ENCODE measurements around the gene CNR2.
"Not testable (repeated sequence)": the region's sequence is repeated elsewhere in the genome, so short reads cannot be mapped to it uniquely, and the experiment has no call there.

CNR2 gene

DNA sequence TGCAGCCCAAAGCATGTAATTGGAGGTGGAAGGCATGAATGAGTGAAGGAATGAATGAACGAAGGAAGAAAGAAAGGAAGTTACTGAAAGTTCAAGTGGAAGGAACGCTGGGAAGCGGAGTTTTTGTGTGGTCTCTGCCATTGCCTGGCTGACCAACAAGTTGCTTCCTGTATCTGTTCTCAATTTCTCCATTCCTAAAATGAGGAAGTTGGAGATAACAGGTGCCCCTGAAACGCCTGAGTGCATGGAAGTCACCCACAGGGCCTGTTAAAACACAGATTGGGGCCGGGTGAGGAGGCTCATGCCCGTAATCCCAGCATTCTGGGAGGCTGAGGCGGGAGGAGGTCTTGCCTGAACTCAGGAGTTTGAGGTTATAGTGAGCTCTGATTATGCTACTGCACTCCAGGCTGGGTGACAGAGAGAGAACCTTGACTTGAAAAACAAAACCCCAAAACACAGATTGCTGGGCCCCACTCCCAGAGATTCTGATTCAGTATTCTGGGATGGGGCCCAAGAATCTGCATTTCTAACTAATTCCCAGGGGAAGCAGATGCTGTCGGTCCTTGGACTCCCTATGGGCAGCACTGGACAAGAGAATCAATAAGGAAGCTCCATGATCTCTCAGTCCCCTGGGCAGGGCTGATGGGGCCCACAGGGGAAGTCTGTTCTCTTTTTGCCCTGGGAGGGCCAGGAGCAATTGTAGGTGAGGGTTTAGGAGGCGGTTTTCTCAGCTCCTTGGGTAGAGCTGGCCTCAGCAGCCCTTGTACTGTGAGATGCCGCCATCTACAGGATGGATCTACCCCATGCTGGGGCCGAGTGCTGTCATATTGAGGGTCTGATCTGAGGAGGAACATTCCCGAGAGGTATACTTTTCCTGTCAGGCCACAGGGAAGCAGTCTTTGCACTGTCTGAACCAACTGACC lies 3.3 kb upstream of the CNR2 start:
- in situ Hi-C loops (cut with MboI; ENCODE audit: low sequenced_read_pairs) = loop anchor here (10.0 kb wide), 1 partner anchor 112 kb away; the partner anchor contains the start of gene GALE

DNA sequence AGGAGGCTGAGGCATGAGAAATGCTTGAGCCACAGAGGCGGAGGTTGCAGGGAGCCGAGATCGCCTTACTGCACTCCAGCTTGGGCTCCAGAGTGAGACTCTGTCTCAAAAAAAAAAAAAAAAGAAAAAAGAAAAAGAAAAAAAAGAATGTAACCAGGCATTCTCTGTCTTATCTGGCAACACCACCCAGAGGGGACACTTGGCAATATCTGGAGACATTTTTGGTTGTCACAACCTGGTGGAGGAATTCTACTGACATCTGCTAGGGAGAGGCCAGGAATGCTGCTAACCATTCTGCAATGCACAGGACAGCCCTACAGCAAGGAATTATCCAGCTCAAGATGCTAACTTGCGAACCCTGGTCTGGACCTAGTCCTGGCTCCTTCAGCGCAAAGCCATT lies 2.3 kb upstream of the CNR2 start:
- in situ Hi-C loops (cut with MboI; ENCODE audit: low sequenced_read_pairs) = loop anchor here (10.0 kb wide), 1 partner anchor 111 kb away; the partner anchor contains the start of gene GALE

DNA sequence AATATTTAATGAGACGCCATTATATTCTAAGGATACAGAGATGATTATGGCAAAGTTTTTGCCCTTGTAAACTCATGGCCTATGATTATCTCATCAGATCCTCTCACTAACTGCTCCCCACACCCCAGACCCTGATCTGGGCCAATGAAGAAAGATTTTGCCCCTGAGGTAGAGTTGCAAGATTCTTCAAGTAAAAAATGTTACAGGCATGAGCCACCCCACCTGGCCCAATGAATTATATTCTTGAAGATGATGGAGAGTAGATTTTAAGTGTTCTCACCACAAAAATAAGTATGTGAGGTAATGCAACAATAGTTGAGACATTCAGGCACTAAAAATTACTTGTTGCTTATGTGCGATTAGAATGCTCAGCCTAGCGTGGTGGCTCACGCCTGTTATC lies 1.8 kb upstream of the CNR2 start:
- in situ Hi-C loops (cut with MboI; ENCODE audit: low sequenced_read_pairs) = loop anchor here (10.0 kb wide), 1 partner anchor 110 kb away; the partner anchor contains the start of gene GALE

DNA sequence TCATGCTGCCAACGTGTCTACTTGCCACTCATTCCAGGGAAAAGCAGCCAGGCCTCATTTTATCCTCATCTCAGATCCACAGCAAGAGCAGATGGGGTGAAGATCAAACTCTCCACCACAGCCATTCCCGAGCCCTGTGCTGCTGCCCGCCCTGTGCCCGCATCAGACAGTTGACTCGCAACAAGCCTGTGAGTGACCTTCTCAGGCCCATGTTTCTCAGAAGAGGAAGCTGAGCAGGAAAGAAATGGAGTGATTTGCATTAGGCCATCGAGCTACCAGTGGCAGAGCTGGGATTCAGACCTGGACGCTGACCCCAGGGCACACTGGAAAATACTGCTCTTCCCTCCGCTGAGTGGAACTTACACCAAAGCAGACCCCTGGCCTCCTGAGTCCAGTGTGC lies 1.2 kb downstream of the CNR2 start:
- in situ Hi-C loops (cut with MboI; ENCODE audit: low sequenced_read_pairs) = loop anchor here (10.0 kb wide), 1 partner anchor 107 kb away; the partner anchor contains the start of gene GALE

DNA sequence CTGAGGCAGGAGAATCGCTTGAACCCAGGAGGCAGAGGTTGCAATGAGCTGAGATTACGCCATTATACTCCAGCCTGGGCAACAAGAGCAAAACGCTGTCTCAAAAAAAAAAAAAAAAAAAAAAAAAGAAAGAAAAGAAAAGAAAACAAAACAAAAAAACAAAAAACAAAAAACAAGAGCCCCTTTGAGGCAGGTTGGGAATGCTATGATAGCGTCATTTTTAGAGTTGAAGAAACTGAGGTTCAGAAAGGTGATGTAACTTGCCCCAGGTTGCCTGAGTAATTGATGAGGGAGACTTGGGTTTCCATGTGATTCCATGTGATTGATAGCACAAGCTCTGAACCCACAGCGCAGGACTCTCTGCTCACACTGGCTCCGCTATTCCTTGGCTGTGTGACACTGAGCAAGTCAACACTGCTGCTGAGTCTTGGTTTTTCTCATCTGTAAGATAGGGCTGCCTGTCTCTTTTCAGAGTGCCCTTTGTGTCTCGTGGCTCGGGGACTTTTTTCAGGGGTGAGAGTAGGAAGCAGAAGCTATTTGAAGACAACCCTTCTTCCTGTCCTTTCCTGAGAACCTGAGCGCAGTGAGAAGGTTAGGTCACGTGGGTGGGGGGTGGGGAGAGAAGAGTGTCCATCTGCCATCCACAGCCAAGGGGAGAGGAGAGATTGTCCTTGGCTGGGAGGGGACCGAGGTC lies 2.5 kb downstream of the CNR2 start:
- in situ Hi-C loops (cut with MboI; ENCODE audit: low sequenced_read_pairs) = loop anchor here (10.0 kb wide), 1 partner anchor 106 kb away; the partner anchor contains the start of gene GALE

DNA sequence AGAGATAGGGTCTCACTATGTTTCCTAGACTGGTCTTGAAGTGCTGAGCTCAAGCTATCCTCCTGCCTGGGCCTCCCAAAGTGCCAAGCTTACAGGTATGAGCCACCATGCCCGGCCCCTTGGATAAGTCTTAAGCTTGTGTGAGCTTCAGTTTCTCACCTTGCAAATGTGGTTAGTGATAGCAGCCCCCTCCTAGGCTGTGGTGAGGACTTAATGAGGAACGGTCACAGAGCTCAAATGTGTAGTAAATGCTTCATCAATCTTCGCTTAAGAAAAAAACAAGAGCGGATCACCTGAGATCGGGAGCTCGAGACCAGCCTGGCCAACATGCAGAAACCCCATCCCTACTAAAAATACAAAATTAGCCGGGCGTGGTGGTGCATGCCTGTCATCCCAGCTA lies 3.0 kb downstream of the CNR2 start:
- in situ Hi-C loops (cut with MboI; ENCODE audit: low sequenced_read_pairs) = loop anchor here (10.0 kb wide), 1 partner anchor 105 kb away; the partner anchor contains the start of gene GALE

DNA sequence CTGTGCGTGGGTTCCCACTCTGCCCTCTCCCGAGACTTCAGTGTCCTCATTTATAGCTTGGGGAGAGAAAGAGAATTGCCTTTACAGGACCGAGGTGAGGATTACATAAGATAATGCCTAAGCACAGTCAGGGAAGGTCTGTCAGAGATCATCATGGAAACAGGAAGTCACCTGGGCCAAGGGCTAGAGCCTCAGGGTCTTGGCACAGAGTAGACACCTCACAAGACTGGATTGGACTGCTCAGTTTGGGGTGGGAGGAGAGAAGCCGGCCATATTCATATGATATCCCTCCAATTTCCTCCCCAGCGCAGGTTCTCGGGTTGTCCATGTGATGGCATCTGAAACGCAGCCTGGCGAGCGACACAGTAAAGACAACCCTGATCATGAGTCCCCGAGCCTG lies 3.8 kb downstream of the CNR2 start:
- in situ Hi-C loops (cut with MboI; ENCODE audit: low sequenced_read_pairs) = no loop called here

DNA sequence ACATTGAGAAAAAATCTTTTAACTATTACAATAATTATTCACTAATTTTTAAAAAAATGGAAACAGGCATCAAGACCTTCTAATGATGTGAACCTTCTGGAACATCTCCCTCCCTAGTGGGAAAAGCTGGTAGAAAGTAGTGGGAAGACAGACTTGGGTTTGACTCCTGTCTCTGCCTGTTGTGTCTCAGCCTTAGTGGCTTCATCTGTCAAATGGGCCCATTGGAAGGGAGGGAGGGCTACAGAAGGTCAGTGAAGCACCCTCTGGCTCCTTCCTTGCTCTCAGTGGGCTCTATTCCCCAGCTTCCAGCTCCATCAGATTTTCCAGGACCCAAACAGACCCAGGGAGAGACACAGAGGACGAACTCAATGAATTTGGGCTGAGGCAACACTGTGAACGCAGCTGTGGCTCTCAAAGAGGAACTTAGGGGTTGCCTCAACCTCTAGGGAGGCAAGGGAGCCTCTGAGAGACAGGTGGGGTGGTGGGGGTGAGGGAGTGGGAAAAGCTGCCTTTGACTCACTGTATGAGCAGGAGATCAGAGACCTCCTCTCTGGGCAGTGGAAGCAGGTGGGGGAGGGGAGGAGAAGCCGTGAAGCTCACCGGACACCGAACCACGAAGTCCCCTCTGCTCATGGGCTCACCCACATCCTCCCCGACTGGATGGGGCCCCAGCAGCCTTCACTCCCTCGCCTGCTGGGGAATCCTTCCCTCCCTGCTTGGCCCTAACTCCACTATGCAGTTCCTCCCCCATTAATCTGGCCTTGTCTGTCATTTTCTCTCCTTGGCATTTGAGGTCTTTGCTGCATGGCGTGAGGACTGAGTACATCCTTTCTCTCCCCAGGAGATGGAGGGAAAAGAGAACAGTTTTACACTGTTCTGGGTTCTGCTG lies 4.5 kb downstream of the CNR2 start:
- in situ Hi-C loops (cut with MboI; ENCODE audit: low sequenced_read_pairs) = no loop called here

DNA sequence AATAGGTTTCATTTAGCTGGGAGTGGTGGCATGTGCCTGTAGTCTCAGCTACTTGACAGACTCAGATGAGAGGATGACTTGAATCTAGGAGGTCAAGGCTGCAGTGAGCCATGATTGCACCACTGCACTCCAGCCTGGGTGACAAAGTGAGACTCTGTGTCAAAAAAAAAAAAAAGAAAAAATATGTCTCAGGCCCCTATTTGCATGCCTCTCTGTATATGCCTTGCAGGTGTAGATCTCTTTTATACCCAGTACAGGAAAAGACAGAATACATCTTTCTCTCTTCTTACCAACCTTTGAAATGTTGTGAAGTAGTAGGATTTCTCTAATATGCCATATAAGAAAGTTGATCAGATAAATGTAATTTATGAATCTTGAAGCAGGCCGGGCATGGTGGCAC lies 6.4 kb downstream of the CNR2 start:
- in situ Hi-C loops (cut with MboI; ENCODE audit: low sequenced_read_pairs) = no loop called here

DNA sequence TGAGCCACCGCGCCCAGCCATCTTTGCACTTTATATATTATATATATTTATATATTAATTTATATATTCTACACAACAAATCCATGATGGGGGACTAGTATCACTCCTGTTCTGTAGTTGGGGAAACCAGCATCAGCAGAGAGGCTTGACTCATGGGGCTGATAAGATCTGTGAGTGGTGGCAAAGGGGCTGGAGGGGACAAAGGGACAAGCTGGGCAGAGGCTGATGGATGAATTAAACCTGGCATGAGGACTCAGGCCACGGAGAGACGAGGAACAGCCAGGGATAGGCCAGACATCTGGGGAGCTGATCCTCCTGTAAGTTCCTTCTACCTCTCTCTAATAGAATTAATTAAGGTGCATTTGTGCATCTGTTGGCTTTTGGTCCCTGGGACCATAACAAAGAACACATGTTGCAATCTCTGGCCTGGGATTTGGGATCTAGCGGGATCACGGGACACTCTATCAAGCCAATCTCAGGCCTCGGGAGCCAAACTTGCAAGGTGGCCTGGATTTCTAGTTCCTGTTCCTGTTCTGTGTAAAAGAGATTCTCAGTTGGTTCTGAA lies 7.6 kb downstream of the CNR2 start:
- in situ Hi-C loops (cut with MboI; ENCODE audit: low sequenced_read_pairs) = no loop called here

DNA sequence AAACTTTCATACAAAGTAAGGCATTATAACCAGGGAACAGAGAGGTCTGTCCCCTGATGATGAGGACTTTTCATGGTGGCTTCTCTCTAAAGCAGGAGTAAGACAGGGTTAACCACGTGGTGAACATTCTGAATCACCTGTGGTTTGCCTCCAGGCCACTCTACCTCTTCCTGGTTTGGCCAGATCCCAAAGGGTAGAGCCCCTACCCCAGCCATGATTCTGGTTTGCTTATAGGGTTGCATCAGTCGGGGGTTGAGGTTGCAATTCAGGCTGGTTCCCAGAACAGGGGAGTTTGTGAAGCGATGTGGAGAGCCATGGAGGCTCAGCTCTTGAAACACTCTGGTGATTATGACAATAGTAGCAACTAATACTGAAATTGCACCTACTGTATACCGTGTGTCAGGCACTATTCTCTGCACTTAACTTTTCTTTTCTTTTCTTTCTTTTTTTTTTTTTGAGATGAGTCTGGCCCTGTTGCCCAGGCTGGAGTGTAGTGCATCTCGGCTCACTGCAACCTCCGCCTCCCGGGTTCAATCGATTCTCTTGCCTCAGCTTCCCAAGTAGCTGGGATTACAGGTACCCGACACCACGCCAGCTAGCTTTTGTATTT lies 8.3 kb downstream of the CNR2 start:
- in situ Hi-C loops (cut with MboI; ENCODE audit: low sequenced_read_pairs) = no loop called here

DNA sequence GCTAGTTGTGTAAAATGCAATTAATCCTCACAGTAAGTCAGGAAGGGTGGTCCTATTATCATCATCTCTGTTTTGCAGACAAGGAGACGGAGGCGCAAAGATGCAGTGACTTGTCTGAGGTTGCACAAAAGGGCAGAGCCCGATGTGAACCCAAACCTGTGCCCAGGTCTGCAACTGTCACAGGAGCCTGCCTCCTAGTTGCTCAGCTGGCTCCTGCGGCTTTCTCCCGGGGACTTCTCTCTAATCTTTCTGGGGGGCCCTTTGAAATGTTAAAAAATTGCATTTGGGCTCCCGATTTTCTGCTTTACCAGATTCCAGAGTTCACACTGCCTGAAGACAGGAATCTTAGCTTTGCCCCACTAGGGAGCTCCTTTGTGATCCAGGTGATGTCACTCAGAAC lies 9.4 kb downstream of the CNR2 start:
- in situ Hi-C loops (cut with MboI; ENCODE audit: low sequenced_read_pairs) = no loop called here

DNA sequence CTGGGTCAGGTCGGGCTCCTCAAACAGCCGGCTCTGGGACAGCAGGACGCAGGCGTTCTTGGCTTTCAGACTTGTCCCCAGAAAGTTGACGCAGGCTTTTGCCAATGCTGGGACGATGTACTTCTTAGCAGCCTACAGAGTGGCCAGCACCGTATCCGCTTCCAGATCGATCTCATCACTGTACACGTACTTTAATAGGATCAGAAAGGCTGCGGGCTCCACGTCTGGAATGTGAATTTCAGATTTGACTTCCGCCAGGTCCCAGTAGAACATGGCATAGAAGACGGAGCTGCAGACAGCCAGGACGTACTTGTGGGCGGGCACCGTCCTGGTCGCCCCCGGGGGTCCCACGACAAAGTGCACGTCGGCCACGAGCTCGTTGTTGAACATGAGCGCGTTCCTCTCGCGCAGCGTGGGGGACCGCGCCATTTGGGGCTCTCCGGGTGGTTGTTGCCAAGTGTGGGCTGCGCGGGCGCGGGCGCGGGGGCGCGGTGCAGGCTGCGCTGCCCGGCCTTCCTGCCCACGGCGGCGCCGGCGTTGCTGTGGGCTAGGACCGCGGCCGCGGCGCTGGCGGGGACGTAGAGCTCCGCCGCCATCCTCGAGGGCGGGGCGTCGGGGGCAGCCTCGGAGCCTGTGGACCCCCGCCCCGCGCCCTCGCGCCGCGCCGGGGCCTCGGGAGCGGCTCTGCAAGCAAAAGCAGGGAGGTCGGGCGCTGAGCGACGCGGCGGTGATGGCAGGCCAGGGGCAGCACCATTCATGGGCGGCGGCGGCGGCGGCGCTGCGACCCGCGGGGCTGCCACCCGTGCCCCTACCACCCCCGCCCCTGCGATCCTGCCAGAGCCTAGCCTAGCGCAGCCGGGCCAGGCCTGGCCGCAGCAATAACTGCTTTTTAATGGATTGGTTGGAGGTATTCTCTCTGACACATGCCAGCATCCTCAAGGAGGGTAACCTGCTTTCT lies 10.6 kb downstream of the CNR2 start:
- in situ Hi-C loops (cut with MboI; ENCODE audit: low sequenced_read_pairs) = no loop called here

DNA sequence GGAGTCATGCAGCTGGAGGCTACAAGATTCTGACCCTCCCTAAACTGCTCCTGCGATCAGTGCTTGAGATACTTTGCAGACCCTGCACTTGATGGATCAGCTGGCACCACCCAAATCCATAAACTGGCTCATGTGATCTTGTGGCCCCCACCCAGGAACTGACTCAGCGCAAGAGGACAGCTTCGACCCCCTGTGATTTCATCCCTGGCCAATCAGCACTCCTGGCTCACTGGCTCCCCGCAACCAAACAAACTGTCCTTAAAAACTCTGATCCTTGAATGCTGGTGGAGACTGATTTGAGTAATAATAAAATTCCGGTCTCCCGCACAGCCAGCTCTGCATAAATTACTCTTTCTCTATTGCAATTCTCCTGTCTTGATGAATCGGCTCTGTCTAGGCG lies 13.1 kb downstream of the CNR2 start:
- in situ Hi-C loops (cut with MboI; ENCODE audit: low sequenced_read_pairs) = not testable (repeated sequence)

DNA sequence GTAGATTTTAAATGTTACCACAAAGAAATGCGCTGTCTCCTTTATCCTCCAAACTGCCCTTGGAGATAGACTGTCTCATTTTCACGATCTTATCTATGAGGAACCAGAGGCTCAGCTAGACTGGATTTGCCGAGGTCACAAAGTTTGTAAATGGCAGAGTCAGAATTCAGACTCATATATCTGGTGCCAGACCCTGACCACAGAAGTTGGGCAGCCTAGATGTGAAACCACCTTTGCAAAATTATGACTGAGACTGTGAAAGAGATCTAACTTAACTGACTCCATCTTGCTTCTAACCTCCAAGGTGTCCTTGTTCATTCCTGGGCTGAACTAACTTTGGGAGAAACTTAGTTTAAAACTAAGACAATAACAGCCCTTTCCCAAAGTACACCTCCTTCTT lies 14.1 kb downstream of the CNR2 start:
- in situ Hi-C loops (cut with MboI; ENCODE audit: low sequenced_read_pairs) = no loop called here

DNA sequence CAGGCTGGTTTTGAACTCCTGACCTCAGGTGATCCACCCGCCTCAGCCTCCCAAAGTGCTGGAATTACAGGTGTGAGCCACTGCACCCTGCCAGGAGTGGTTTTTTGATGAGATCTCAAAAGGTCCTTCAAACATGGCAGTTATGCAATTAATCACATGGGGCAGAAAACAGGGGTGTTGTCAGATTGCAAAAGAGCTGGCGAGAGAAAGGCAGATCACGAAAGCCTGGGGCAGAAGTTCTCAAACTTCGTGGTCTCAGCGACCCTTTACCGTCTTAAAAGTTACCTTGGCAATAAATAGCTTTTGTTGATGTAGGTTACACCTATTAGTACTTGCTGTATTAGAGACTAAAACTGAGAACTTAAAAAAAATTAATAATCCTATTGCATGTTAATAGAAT lies 16.1 kb downstream of the CNR2 start:
- in situ Hi-C loops (cut with MboI; ENCODE audit: low sequenced_read_pairs) = no loop called here

DNA sequence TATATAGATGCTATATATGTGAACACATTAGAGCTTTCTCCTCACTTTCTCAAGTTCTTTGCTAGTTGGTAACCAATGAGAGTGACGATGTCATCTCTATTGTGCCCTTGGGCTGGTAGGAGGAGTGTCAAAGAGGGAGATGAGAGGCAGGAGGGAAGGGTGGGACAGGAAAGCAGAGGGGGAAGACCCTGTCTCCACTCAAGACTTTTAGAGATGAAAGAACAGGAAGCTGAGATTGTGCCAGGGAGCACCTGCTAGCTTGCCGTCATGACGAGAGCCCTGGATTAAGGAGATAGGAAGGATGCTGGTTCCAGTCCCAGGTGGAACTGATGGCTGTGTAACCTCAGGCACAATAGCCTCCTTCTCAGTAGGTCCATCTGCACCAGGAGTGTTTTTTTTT lies 16.7 kb downstream of the CNR2 start:
- in situ Hi-C loops (cut with MboI; ENCODE audit: low sequenced_read_pairs) = no loop called here

DNA sequence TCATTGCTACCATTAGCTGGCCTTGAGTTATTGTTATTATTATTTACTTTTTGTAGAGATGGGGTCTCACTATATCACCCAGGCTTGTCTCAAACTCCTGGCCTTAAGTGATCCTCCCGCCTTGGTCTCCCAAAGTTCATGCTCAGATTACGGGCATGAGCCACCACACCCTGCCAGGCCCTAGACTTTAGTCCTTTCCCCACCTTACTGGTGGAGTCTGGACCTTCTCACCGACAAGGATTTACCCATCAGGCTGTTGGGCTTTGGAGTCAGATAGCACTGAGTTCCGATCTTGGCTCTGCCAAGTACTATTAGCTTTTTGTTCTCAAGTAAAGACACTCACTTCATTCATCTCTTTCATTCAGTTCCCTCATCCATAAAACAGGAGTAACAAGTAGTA lies 17.2 kb downstream of the CNR2 start:
- in situ Hi-C loops (cut with MboI; ENCODE audit: low sequenced_read_pairs) = no loop called here

DNA sequence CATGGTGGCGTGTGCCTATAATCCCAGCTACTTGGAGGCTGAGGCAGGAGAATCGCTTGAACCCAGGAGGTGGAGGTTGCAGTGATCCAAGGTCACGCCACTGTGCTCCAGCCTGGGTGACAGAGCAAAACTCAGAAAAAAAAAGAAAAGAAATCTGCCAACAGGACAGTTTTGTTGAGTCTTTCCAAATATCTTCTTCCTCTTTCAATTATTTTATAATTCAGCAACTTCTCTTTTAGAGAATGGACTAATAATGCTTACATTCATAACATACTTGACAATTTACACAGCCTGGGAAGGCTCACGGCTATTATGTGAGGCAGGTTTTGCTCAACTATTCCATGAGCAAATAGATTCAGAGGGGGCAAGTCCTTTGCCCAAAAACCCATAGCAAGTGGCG lies 18.1 kb downstream of the CNR2 start:
- in situ Hi-C loops (cut with MboI; ENCODE audit: low sequenced_read_pairs) = no loop called here

Data from HL-60/S4 treated with phorbol 12-myristate 13-acetate at 8.2 ng/mL for 4 days and 3 days (cell line).